Activated T-cell treated with anti-CD3 and anti-CD28 coated beads, Interleukin-2, amount 50 U/mL, for 4 hours (primary cell): Measurements from ENCODE around the gene SETBP1. TPM values are rescaled to one million over a fixed set of nuclear protein-coding genes. Genes with fewer than 3 reads are reported as not detected.

Experiments
- ATAC-seq, 2 donors: fragments of 200-7000 bp; cut with Tn5 transposase; one replicate each; pipeline ENCODE4 v1.10.0; 2021
- DNase-seq: peaks from one replicate; pipeline ENCODE4 v3.0.0-alpha.2; 2020
- H3K27me3 Mint-ChIP-seq: one replicate; pipeline ENCODE4 v1.8.0; 2021; ENCODE audit warnings: low read depth, mixed read lengths
- H3K36me3 Mint-ChIP-seq: one replicate; pipeline ENCODE4 v1.8.0; 2022; ENCODE audit warnings: mixed read lengths; ENCODE audit not compliant: insufficient read depth
- H3K4me1 Mint-ChIP-seq: one replicate; pipeline ENCODE4 v1.8.0; 2021; ENCODE audit warnings: low read depth, mixed read lengths
- H3K4me3 Mint-ChIP-seq: one replicate; pipeline ENCODE4 v1.8.0; 2021; ENCODE audit warnings: mild to moderate bottlenecking, moderate library complexity, mixed read lengths
- H3K9me3 Mint-ChIP-seq: one replicate; pipeline ENCODE4 v1.8.0; 2021; ENCODE audit warnings: mixed read lengths
- total RNA-seq, 3 donors: library from RNA; stranded (reverse); gene quantifications; one replicate each; pipeline ENCODE4 v1.2.1, GENCODE V29; 2021

The SETBP1 gene
- total RNA-seq, 3 donors from 2014 or later = 6.2 to 9.2 (median 7.6) TPM

DNA sequence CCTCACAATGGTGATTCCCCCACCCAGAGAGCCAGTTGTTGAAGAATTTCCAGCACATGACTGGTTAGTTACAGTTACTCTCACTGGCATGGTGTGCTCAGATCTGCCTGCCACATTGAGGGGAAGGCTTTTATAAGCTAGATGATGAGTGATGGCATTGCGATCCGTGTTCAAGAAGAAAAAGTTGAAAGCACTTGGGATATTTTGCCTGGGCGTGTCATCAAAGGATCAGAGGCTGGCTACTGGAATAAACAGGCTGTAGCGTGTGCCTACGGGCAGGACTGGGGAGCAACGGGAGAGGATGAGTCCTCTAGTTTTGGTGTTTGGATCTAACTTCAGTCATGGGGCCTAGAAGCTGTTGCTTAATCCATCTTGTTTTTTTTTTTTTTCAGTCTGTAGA lies 175.0 kb downstream of the SETBP1 start:
- no peaks in the 10 kb centered on the region for H3K36me3 Mint-ChIP-seq
- no peaks in the 10 kb centered on the region for H3K27me3 Mint-ChIP-seq
- DNase-seq (no peak), ATAC-seq (no peak)
- no peaks in the 10 kb centered on the region for H3K9me3 Mint-ChIP-seq
- no peak overlapping the region for H3K4me3 Mint-ChIP-seq
- peaks cover 3% of the 10 kb centered on the region for H3K4me1 Mint-ChIP-seq

DNA sequence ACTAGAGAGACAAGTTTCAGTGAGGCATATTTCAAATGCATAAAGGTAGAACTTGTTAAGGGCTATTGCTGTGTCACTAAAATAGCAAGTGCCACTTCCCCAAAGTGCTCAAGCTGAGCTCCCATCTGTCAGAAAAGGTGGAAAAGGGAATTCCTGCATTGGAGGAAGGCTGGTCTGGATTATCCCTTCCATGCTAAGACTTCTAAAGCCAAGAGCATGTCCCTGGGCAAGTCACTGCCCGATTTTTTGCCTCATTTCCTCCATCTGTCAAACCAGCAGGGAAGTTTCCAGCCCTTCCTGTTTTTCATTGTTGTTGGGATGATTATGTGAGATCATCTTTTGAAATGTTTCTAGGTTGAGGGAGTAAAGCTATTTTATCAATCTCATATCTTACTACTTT lies 175.5 kb downstream of the SETBP1 start:
- ATAC-seq (no peak), DNase-seq (no peak)
- no peaks in the 10 kb centered on the region for H3K9me3 Mint-ChIP-seq
- H3K4me3 Mint-ChIP-seq = no peak overlapping the region
- no peaks in the 10 kb centered on the region for H3K27me3 Mint-ChIP-seq
- peaks cover 3% of the 10 kb centered on the region for H3K4me1 Mint-ChIP-seq
- no peaks in the 10 kb centered on the region for H3K36me3 Mint-ChIP-seq

DNA sequence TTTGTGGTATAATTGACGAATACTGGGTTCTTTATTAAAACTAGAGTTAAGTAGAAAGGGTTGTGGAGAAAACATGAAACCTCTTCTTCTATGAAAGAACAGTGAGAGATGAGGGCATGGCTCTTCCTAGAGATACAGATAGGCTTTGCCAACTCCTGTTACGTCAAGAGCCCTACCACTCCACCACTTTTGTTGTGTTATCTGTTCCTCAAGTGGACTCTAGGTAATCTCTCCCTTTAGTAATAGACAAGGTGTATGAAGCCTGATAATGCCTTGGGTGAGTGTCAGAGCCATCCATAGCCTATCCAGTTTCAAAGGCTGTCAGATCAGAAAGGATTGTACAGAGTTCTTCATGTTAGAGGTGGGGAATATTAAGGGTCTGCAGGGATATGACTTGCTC lies 176.4 kb downstream of the SETBP1 start:
- no peaks in the 10 kb centered on the region for H3K36me3 Mint-ChIP-seq
- no peak overlapping the region for H3K4me3 Mint-ChIP-seq
- peaks cover 3% of the 10 kb centered on the region for H3K4me1 Mint-ChIP-seq
- no peaks in the 10 kb centered on the region for H3K9me3 Mint-ChIP-seq
- no peaks in the 10 kb centered on the region for H3K27me3 Mint-ChIP-seq
- ATAC-seq (no peak), DNase-seq (no peak)

DNA sequence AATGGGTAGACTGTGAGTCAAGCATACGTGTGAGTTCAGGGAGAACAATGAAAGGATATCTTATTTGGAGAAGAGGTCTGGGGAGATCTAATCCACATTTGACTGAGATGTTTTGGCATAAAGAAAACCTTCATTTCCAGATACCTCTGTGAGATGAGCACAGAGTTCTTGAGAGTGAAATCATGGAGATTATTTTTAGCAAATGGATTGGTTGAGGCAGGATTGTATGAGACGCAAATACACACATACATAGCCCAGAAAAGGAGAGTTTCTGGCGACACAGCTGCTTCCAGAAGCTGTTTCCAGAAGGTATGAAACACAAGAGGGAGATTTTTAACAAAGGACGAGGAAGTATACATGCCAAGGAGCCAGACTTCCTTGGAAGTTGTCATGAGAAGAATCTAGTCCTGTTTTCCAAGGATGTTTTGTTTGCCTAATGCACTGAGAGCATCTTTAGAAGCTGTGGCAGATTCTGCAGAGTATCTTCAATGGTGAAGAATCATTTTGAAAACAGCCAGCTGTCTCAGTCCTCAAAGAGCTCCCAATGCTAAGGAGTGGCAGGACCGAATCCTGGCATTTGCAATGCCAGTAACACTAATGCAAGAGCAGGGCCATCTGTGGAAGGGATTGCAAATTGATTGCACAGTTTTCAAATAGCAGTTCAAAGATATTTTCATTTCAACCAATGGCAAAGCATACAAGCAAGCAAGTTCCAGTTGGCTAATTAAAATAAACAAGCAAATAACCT lies 177.2 kb downstream of the SETBP1 start:
- H3K4me3 Mint-ChIP-seq = no peak overlapping the region
- ATAC-seq (no peak), DNase-seq (no peak)
- no peaks in the 10 kb centered on the region for H3K27me3 Mint-ChIP-seq
- no peaks in the 10 kb centered on the region for H3K36me3 Mint-ChIP-seq
- peaks cover 3% of the 10 kb centered on the region for H3K4me1 Mint-ChIP-seq
- H3K9me3 Mint-ChIP-seq = no peaks in the 10 kb centered on the region

DNA sequence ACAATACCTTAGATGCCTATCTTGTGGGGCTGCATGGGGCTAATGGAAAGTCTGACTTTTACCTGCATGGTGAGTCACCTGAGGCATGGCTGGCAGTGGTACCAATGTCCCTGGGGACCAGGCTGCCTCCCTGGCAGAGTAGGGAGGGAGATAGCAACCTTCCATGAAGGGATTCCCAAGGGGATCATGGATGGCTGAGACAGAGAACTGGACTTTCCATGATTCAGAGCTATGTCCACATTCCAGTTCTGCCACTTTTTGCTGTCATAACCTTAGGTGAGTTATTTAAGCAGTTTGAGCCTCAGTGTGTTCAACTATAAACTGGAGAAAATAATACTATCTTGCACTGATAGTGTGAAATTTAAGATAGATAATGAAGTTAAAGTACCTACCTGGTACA lies 178.6 kb downstream of the SETBP1 start:
- ATAC-seq (no peak), DNase-seq (no peak)
- Mint-ChIP-seq H3K9me3 (no peaks in the 10 kb centered on the region), H3K4me3 (no peak overlapping the region), H3K4me1 (no peaks in the 10 kb centered on the region), H3K36me3 (no peaks in the 10 kb centered on the region), H3K27me3 (peaks cover under 1% of the 10 kb centered on the region)

DNA sequence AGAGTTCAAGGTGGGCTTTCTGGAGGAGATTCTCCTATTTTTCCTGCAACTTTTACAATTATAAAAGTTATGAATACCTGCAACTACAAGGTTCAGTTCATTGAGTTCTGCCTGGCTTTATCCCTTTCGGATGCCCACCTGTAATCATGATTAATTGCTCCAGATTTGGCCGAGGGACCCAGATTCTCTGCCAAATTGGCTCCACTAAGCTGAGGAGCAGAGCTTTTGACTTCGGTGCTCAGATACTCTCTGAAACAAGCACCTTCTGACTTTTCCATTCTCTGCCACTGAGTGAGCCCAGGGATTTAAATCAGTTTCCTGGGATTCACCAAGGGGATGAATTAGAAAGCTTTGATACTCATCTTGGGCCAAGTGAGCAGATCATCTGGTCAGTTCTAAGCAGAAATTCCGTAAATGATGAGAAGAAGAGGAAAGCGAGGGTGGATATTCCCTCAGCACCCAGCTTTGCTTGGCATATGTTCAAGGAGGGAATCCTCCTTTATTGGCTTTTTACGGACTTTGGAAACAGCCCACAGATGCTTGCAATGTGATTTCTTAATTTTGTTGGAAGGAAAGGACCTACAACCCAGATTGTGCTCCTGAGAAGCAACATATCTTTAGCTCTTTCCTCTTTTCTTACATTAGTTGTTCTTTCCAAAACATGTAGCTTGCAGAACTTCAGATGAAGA lies 179.2 kb downstream of the SETBP1 start:
- Mint-ChIP-seq H3K4me3 (no peak overlapping the region), H3K4me1 (no peaks in the 10 kb centered on the region), H3K9me3 (no peaks in the 10 kb centered on the region), H3K27me3 (peaks cover 5% of the 10 kb centered on the region), H3K36me3 (no peaks in the 10 kb centered on the region)
- ATAC-seq (no peak), DNase-seq (no peak)

DNA sequence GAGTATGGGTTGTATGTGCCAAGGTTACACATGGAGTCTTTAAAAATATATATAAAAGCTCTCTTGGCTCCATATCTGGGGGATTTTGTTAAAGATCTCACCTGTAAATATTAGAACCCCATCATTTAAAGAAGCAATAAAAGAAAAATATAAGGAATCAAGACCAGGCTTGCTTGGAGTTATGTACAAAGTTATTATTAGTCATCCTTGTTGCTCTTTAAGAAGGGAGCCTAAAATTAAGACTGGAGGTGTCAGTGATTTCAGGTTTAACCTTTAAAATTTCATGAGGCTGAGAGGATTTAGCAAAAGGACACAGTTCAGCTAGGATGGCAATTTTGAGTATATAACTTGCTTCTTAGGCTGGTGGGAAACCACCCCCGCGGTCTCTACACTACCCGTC lies 181.4 kb downstream of the SETBP1 start:
- Mint-ChIP-seq H3K27me3 (peaks cover 5% of the 10 kb centered on the region), H3K36me3 (no peaks in the 10 kb centered on the region), H3K4me3 (no peak overlapping the region), H3K9me3 (no peaks in the 10 kb centered on the region), H3K4me1 (no peaks in the 10 kb centered on the region)
- DNase-seq (no peak), ATAC-seq (no peak)

DNA sequence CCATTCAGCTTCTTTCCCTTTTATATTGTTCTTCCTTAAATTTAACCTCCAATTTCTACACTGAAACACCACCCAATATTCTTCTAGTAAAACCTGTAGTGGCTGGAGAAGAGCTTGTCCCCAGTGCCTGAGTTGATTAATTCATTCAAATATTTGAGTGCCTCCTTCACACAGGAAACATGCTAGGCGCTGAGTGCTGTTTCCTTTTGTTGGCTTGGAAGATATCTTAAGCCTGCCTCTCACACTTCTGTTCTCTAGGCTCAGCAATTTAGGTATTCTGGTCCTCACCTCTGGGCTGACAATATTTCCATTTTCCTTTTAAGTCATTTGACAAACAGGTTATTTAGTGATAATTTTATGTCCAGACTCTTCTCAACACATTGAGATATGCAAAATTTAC lies 185.4 kb downstream of the SETBP1 start:
- ATAC-seq = no peak
- peaks cover 2% of the 10 kb centered on the region for H3K4me1 Mint-ChIP-seq
- peaks cover 5% of the 10 kb centered on the region for H3K27me3 Mint-ChIP-seq
- DNase-seq = no peak
- no peaks in the 10 kb centered on the region for H3K36me3 Mint-ChIP-seq
- no peaks in the 10 kb centered on the region for H3K9me3 Mint-ChIP-seq
- H3K4me3 Mint-ChIP-seq = no peak overlapping the region

DNA sequence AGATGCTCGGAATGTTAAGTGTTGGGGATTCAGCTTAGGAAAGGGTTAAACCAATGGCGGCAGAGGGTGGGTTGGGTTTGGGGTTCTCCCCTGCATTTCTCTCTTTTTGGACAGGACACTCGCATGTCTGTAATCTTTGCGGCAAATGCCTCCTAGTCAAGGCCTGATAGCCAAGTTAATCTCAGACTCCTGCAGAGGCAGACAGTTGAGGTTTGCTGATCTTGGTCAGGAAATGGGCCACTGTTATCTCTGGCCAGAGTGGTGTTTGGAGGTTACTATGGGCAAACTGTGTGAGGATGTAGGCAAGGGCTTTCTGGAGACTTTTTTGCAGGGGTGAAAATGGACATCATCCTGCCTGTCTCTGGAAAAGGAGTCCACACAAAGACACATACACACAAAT lies 188.8 kb downstream of the SETBP1 start:
- no peaks in the 10 kb centered on the region for H3K36me3 Mint-ChIP-seq
- DNase-seq (no peak), ATAC-seq (no peak)
- peaks cover 3% of the 10 kb centered on the region for H3K27me3 Mint-ChIP-seq
- peaks cover 7% of the 10 kb centered on the region for H3K4me1 Mint-ChIP-seq
- H3K9me3 Mint-ChIP-seq = no peaks in the 10 kb centered on the region
- H3K4me3 Mint-ChIP-seq = no peak overlapping the region

DNA sequence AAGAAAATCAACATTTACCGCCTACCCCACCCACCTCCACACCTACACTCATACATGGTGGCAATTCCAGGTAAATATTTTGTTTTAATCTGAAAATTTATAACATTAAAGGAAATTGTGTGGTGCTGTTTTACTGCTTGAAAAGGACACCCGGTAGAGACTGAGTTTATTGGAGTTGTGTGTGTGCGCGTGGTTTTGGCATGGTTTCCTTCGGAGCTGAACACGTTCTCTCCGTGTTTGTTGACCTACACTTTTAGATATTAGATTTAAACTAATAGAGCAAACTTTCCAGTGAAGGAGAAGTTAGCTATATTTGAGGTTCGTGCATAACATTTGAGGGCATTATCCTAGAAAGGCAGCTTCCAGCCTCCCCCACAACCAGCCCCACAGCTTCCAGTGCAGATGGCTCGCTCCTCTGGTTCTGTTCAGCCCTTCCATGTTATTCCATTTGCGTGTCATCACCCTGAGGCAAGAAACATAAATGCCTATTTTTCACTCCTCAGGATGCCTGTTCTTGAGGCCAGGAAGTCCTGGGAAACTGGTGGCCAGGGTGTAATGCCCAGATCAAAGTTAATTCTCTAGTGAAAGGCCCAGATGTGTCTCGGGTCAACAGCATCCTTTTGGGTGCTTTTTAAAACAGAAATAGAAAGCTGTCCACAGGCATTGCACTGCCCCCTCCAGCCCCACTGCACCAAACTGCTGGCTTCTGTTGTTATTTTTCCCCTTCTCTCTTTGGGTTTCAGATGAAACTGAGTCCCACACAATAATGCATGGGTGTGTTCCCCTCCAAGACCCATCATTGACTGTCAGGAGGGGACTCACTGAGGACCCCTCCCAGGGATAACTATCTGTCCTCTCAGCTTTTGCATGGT lies 190.2 kb downstream of the SETBP1 start:
- H3K9me3 Mint-ChIP-seq = no peaks in the 10 kb centered on the region
- H3K36me3 Mint-ChIP-seq = no peaks in the 10 kb centered on the region
- no peak for DNase-seq
- no peak overlapping the region for H3K4me3 Mint-ChIP-seq
- H3K4me1 Mint-ChIP-seq = peaks cover 7% of the 10 kb centered on the region
- H3K27me3 Mint-ChIP-seq = no peaks in the 10 kb centered on the region
- no peak for ATAC-seq

DNA sequence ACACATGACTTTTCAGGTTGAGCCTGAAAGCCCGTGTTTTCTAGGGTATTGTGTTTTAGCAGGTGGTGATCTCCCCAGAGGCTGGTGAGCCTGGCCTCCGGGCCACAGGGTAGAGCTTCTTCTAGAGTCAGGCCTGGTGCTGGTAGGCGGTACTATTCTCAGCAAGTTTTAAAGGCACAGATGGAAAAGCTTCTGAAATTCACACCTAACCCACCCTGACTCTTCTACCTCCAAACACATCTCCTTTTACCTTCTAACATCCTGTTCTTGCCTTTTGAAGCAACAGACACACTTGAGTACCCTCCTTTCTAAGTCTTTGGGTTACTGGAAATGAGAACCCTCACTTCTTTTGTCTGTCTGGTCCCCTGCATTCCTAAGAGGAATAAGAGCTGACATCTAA lies 191.1 kb downstream of the SETBP1 start:
- ATAC-seq = no peak
- Mint-ChIP-seq H3K36me3 (no peaks in the 10 kb centered on the region), H3K4me1 (peaks cover 7% of the 10 kb centered on the region), H3K4me3 (no peak overlapping the region), H3K27me3 (no peaks in the 10 kb centered on the region), H3K9me3 (no peaks in the 10 kb centered on the region)
- DNase-seq = no peak

DNA sequence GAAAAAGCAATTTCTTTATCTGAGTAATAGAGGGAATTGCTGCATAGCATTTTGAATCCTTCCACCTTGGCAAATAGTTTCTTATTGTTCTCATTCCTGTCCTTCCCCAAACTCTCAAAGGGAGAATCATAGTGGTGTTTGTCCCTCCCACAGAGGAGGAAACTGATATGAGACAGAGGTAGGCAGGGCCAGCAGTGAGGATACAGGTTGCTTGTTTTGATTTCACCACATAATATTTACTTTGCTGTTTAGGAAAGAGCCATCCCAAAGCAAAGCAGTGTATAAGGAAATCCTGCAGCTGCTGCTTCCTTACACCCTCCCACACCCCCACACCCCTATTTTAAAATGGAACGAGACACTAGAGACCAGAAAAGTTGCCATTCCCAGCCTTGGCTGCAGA lies 195.3 kb downstream of the SETBP1 start:
- H3K9me3 Mint-ChIP-seq = no peaks in the 10 kb centered on the region
- H3K4me1 Mint-ChIP-seq = peaks cover 7% of the 10 kb centered on the region
- H3K36me3 Mint-ChIP-seq = no peaks in the 10 kb centered on the region
- peaks cover 3% of the 10 kb centered on the region for H3K27me3 Mint-ChIP-seq
- no peak for ATAC-seq
- DNase-seq = no peak
- H3K4me3 Mint-ChIP-seq = no peak overlapping the region

DNA sequence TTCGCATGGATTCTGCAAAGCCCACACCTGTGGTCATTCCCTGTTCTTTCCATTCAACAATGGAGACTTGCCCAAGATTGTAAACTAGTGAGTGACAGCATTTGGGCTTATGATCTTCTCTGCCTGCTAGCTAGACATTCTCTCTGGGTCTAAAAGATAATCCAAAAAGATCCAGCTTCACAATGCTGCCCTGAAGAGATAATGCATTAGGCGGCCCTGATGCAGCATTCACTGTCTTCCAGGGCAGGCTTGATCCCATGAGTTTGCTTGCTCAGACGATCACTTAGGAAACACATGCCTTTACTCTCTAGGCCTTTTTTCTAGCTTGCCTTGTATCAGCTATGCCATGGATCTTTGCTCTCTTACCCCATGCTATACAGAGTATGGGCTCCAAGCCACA lies 196.1 kb downstream of the SETBP1 start:
- no peak for DNase-seq
- peaks cover 2% of the 10 kb centered on the region for H3K4me1 Mint-ChIP-seq

DNA sequence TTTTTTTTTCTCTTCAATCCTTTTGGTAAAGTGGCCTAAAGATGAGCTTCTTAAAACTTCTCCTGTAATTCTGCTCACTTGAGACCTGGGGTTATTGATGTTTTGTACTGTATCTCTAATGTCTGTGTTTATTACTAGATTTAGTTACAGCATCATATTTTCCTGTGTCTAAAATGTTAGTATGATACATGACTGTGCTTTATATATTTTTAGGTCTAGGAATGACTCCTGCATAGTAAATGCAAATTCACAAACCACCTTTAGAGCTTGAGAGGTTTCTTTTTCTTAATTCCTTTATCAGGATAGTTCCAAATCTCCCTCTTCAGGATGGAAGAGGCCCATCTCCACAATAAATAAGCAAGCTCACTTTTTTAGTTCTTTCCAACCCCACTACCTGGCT lies 197.6 kb downstream of the SETBP1 start:
- H3K36me3 Mint-ChIP-seq = no peaks in the 10 kb centered on the region
- no peaks in the 10 kb centered on the region for H3K9me3 Mint-ChIP-seq
- DNase-seq = no peak
- H3K4me3 Mint-ChIP-seq = no peak overlapping the region
- ATAC-seq = no peak
- H3K27me3 Mint-ChIP-seq = peaks cover 5% of the 10 kb centered on the region
- H3K4me1 Mint-ChIP-seq = peaks cover 2% of the 10 kb centered on the region

More for the DNA sequence above, 196.1 kb downstream of the SETBP1 start:
- Mint-ChIP-seq H3K4me3 (no peak overlapping the region), H3K9me3 (no peaks in the 10 kb centered on the region), H3K27me3 (peaks cover 4% of the 10 kb centered on the region), H3K36me3 (no peaks in the 10 kb centered on the region)
- no peak for ATAC-seq
